ENCODE results near the gene POLRMT. TPM values are rescaled to one million over a fixed set of nuclear protein-coding genes. Genes with fewer than 3 reads are reported as not detected.
A peak's percentile ranks its signal among the peaks of the same experiment; 100 is the strongest.

POLRMT gene
- total RNA-seq, 1 donor from 2014 or later = 45.3 TPM

GRCh38 chr19:571566-571974, 61.8 kb downstream of the POLRMT start:
- no peak for FAIRE-seq
- H3K27me3 Mint-ChIP-seq (ENCODE audit: low read depth, unreplicated experiment) = no peaks in the 10 kb centered on the region

GRCh38 chr19:570937-571565, 62.3 kb downstream of the POLRMT start:
- no peak for DNase-seq (ENCODE audit: low read depth)

More at GRCh38 chr19:571566-571974, 61.8 kb downstream of the POLRMT start:
- TF ChIP-seq EZH2 (IDR thresholded peaks at IDR 0.05; ENCODE audit: insufficient read depth, low read length) (no peak), CTCF (IDR thresholded peaks at IDR 0.05; ENCODE audit: insufficient read depth, low read depth, low read length) (no peak)
- Mint-ChIP-seq H3K9me3 (ENCODE audit: unreplicated experiment) (peaks cover 3% of the 10 kb centered on the region), H3K27ac (ENCODE audit: unreplicated experiment) (peak overlapping the region; percentile 71), H3K4me1 (ENCODE audit: low read depth, unreplicated experiment) (peaks cover 18% of the 10 kb centered on the region), H3K36me3 (ENCODE audit: low read depth, unreplicated experiment) (no peaks in the 10 kb centered on the region), H3K4me3 (ENCODE audit: unreplicated experiment) (peak overlapping the region; percentile 93)
- H3K27me3 ChIP-seq (ENCODE audit: insufficient read depth, low read length) = no peaks in the 10 kb centered on the region
- peaks cover 41% of the 10 kb centered on the region for H3K79me2 ChIP-seq (ENCODE audit: insufficient read depth, low read length)
- peak overlapping the region; percentile 78 for H3K9ac ChIP-seq (ENCODE audit: low read length)
- peaks cover 35% of the 10 kb centered on the region for H4K20me1 ChIP-seq (ENCODE audit: insufficient read depth, low read length)
- DNase-seq (ENCODE audit: low read depth) = peak; percentile 43
- no peaks in the 10 kb centered on the region for H3K9me3 ChIP-seq (ENCODE audit: insufficient read depth, low read depth, low read length)
- peaks cover 39% of the 10 kb centered on the region for H3K4me1 ChIP-seq (ENCODE audit: insufficient read depth, low read length)
- H3K36me3 ChIP-seq (ENCODE audit: insufficient read depth, low read length) = no peaks in the 10 kb centered on the region
- peak overlapping the region; percentile 72 for H3K27ac ChIP-seq (ENCODE audit: low read depth, low read length)
- peak overlapping the region; percentile 92 for H3K4me2 ChIP-seq (ENCODE audit: low read length)
- peak overlapping the region; percentile 95 for H2AFZ ChIP-seq (ENCODE audit: low read depth, low read length)
- H3K4me3 ChIP-seq (ENCODE audit: insufficient read depth, low read depth, low read length) = peak overlapping the region; percentile 89

More at GRCh38 chr19:570937-571565, 62.3 kb downstream of the POLRMT start:
- H3K4me1 Mint-ChIP-seq (ENCODE audit: low read depth, unreplicated experiment) = peaks cover 13% of the 10 kb centered on the region
- no peaks in the 10 kb centered on the region for H3K36me3 Mint-ChIP-seq (ENCODE audit: low read depth, unreplicated experiment)
- Histone ChIP-seq H3K36me3 (ENCODE audit: insufficient read depth, low read length) (no peaks in the 10 kb centered on the region), H4K20me1 (ENCODE audit: insufficient read depth, low read length) (peaks cover 30% of the 10 kb centered on the region), H3K4me1 (ENCODE audit: insufficient read depth, low read length) (peaks cover 33% of the 10 kb centered on the region), H3K27me3 (ENCODE audit: insufficient read depth, low read length) (no peaks in the 10 kb centered on the region), H3K9ac (ENCODE audit: low read length) (peak overlapping the region; percentile 78), H3K9me3 (ENCODE audit: insufficient read depth, low read depth, low read length) (no peaks in the 10 kb centered on the region), H3K4me3 (ENCODE audit: insufficient read depth, low read depth, low read length) (peak overlapping the region; percentile 89), H2AFZ (ENCODE audit: low read depth, low read length) (peak overlapping the region; percentile 95), H3K27ac (ENCODE audit: low read depth, low read length) (peak overlapping the region; percentile 72), H3K4me2 (ENCODE audit: low read length) (peak overlapping the region; percentile 92), H3K79me2 (ENCODE audit: insufficient read depth, low read length) (peaks cover 36% of the 10 kb centered on the region)
- peak overlapping the region; percentile 93 for H3K4me3 Mint-ChIP-seq (ENCODE audit: unreplicated experiment)
- FAIRE-seq = no peak
- TF ChIP-seq CTCF (IDR thresholded peaks at IDR 0.05; ENCODE audit: insufficient read depth, low read depth, low read length) (no peak), EZH2 (IDR thresholded peaks at IDR 0.05; ENCODE audit: insufficient read depth, low read length) (no peak)
- H3K27me3 Mint-ChIP-seq (ENCODE audit: low read depth, unreplicated experiment) = no peaks in the 10 kb centered on the region
- H3K27ac Mint-ChIP-seq (ENCODE audit: unreplicated experiment) = peak overlapping the region; percentile 71
- peaks cover 3% of the 10 kb centered on the region for H3K9me3 Mint-ChIP-seq (ENCODE audit: unreplicated experiment)

Data from astrocyte (in vitro differentiated cells and primary cell).